NCI-H446 treated with DMSO at 0.1 percent for 48 hours (cell line): Measurements from ENCODE around the gene TIPARP.

Experiments
- DNase-seq: peaks from one replicate; lab custom pipeline; 2025; lab: John Stamatoyannopoulos, UW

Gene TIPARP, protein sequence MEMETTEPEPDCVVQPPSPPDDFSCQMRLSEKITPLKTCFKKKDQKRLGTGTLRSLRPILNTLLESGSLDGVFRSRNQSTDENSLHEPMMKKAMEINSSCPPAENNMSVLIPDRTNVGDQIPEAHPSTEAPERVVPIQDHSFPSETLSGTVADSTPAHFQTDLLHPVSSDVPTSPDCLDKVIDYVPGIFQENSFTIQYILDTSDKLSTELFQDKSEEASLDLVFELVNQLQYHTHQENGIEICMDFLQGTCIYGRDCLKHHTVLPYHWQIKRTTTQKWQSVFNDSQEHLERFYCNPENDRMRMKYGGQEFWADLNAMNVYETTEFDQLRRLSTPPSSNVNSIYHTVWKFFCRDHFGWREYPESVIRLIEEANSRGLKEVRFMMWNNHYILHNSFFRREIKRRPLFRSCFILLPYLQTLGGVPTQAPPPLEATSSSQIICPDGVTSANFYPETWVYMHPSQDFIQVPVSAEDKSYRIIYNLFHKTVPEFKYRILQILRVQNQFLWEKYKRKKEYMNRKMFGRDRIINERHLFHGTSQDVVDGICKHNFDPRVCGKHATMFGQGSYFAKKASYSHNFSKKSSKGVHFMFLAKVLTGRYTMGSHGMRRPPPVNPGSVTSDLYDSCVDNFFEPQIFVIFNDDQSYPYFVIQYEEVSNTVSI

DNA sequence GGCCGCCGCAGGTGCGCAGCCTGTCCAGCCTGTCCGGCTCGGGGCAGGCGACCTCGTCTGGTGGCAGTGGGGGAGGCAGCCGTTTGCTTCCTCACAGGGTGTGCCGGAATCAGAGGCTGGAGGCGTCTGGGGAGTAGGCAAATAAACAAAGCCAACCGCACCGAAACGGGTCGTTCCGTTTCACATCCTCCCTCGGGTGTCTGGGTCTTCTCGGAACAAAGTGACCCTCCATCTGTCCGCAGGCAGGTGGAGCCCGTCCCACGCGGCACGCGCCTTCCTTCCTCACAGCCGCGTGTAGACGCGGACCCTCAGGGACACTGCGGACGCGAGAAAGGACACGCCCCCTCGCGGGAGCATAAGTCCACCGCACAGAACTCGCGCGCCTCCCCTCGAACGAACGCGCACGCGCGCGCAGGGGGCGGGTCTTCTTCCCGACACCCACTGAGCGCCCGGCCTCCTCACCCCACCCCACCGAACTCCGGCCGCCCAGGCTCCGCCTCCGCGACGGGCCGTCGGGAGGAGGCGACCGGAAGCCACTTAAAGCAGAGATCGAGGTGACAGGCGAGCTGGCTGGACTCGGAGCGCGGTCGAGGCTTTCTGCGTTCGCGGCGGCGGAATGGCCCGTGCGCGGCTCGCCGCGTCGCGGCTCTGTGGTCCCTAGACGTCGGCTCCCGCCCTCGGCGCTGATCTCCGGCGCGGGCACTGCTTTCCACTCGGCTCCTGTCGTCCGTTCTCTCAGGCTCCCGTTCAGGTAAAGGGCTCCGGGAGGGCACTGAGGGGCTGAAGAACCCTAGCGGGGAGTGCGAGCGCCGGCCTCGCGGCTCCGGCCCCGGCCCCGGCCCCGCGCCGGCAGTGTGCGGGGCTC, at the start of gene TIPARP:
Gene TIPARP (plus strand): TSS at position 545 of the 865 bp plus-strand sequence. CDS start 3,108 bp downstream, outside the sequence.
- peak; percentile 92 for DNase-seq

DNA sequence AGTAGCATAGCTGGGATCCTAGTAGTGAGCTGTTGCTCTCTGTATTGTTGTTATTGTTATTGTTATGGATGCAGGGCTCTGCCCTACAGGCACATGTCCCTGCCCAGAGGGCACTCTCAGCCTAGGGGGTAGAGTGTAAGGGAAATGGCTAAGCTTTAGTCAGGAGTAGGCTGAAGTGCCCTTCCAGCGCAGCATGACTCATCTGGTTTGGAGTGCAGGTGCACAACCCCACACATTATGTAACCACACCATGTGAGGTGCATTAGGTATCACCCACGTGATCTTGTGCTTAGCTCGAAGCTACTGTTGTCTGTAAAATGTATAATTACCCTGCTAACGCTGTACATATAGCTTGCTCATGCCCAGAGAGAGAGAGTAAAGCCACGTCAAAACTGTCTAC, 48.3 kb upstream of the TIPARP start:
- DNase-seq: no peak

DNA sequence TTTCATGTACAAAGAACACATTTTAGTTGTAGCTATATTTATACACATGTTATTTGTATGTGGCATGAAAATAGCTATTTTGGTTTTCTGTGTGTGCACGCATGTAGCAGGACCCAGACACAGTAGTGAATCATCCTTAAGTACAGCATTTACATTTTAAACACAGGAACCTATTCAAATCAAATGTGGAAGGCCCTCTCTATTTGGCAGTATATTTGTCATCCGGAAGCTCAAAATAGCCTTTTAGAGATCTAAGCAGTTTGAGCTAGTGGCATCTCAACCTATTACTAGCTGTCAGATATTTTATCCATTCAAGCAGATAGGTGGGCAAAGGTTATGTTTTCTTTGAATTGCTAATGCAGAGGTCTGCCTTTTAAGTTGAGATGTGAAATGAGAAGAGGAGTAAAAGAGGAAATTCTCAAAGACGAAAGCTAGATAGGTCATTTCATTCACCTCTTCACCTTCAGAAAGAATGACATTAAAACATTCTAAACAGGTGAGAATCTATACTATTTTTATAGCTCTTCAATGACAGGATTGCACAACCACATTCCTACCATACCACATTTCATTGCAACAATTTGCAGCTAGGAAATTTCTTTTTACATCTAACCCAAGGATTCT, 46.3 kb upstream of the TIPARP start:
- DNase-seq: no peak

DNA sequence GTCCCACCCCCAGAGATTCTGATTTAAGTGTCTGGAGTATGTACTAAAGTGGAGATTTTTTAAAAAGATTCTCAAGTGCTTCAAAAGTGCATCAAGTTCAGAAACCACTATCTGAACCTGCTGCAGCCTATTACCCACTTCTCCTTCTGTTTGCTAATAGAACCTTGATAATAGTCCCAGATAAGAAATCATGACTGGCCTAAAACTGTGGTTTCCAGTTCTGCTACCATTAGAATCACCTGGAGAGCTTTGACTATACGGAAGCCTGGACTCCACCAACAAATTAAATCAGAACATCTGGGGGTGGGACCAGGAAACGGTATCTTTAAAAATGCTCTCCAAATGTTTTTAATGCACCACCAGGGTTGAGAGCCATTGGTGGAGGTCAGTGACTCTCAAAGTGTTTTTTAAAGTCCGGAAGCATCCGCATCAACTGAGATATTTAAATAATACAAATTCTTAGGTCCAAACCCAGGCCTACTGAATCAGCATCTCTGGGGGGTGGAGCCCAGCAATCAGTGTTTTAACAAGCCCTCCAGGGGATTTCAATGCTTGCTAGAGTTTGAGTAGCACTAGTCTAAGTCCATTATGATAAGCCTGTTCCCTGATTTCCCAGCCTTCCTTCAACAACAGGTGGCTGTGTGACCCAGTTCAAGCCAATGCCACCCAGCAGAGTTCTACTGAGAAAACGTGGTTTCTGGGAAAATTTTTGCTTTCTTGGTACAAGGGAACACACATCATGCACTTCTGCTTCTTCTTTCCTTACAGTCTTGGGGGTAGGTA, 45.4 kb upstream of the TIPARP start:
- no peak for DNase-seq

DNA sequence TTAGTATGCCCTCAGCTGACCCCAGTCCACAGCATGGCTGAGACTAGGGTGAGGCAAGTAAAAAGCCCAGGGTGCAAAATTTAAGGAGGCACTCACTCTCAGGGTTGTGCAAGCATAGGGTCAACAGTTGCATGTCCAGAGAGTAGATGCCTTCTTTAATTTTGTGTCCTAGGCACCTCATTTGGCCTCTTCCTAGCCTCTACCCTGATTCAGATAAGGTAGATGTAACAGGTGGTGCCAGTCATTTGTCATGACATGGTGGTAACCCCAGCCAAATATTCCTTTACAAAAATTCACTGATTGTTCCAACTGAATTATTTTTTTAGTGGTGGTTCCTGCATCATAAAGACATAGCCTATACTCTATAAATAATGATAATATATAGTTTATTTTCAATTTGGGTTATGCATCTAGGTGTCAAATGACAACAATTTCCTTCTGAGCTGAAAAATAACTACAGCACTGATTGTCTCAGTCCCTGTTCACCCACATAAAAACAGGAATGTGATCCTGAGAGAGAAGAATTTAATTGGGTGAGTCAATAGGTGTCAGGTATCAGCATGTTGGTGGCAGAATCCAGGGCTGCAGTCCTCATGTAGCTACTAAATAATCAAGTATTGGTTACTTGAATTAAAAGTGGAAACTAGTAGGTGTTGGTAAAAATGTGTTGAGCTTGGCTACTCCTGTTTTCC, 44.2 kb upstream of the TIPARP start:
- DNase-seq: no peak

DNA sequence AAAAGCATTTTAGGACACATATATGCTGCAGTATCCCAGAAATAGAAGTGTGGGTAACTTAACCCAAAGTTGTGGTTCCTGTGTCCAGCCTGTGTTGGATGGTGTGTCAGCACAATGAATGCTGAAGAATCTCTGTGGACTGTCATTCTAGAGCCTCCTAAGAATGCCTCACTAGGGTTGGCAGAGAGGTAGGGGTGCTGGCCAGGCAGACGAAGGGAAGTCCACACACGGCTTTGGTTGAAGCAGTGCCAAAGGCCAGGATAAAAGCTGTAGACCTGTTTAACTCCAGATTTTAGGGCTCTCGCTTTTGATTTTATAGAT, 43.7 kb upstream of the TIPARP start:
- DNase-seq: no peak

DNA sequence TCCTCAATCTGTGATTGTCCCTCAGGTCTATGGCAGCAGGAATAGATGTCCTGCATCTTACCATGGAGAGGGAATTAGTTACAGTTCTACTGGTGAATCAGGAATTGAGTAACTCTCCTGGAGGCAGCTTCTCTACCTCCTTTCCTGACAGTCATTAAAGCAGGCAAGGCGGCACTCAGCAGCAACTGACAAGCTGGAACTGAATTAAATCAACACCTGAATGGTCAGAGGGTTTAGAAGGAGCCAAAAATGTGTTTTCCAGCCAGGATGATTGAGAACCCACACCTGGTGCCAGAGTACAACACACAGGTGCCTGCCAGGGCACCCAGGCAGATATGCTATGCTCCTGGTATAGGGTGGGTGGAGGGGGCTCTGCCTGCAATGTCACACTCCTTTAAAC, 43.1 kb upstream of the TIPARP start:
- no peak for DNase-seq

DNA sequence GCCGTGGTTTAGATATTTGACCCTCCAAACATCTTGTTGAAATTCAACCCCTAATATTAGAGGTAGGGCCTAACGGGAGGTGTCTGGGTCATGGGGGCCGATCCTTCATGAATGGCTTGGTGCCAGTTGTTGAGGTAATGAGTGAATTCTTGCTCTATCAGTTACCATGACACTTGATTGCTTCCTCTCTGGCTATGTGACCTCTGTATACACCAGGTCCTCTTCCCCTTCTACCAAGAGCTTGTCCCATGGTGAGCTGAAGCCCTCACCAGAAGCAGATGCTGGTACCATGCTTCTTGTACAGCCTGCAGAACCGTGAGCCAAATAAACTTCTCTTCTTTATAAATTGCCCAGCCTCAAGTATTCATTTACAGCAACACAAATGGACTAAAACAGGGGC, 41.8 kb upstream of the TIPARP start:
- no peak for DNase-seq

DNA sequence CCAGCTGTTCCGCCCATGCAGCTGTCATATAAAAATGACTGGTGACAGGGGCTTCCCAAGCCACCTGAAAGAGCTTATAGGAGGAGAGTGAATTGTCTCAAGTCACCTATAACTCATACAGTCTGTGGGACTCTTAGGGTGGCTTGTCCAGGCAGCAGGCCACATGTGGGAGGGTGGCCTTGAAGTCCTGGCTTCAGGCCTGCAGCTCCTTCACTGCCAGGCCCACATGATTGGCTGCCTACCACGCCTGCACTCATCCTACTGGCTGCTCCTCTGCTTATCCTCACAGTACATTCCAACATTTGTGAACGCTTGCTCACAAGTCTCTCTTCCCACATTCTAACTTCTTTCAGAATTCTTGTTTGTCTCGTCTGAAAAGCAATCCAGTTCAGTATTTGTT, 41.1 kb upstream of the TIPARP start:
- DNase-seq: no peak

DNA sequence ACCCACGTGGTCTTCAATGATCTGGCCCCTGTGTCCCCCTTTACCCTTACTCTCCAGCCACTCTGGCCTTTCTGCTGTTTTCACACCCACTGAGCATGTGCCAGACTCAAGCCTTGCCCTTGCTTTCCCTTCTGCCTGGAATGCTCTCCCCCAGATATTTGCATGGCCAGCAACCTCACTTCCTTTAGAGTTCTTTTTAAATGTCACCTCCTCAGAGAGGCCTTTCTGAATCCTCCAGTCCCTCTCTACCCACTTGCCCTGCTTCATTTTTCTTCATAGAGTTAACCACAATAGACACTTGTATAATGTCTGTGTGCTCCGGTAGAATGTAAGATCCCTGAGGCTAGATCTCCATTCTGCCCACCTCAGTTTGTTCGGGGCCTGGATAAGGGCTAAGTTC, 39.4 kb upstream of the TIPARP start:
- no peak for DNase-seq

DNA sequence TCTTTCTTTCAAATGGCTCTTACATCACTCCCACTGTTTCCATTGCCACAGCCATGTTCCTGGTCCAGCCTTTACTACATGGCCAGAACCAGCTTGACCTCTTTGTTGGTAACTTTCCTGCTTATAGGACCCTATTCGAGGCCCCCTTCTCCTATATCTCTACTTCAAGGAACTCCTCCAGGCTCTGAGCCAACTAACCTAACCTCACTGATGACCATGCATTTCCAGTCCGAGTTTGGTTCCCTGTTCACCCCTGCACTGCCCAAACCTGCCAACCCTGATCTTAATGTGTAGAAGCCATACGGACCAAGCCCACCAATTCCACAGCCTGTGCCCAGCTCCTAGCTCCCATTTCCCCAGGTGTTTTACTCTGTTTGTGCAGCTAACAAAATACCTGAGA, 38.4 kb upstream of the TIPARP start:
- DNase-seq: no peak

DNA sequence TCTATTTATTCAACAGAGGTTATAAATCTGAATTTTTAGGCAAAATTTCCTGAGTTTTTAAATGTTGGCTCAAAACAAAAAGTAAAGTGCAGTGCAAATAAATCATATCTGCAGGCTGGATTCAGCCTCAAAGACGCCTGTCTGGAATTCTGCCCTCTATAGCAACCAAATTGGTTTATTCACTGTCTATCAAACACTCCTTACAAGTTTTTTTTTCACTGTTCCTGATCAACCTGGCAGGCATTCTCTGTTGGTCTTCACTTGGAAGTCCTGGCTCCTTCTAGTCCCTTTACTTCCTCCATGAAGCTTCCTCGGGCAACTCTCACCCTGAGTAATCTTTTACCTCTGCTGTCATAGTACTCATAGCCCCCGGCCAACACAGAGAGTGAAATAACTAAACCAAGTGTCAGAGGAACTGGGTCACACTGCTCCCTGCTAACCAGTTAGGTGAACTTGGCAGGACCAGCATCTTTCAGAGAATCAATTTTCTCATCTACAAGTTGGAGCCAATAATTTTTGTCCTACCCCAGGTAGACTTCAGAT, 36.8 kb upstream of the TIPARP start:
- DNase-seq: no peak

DNA sequence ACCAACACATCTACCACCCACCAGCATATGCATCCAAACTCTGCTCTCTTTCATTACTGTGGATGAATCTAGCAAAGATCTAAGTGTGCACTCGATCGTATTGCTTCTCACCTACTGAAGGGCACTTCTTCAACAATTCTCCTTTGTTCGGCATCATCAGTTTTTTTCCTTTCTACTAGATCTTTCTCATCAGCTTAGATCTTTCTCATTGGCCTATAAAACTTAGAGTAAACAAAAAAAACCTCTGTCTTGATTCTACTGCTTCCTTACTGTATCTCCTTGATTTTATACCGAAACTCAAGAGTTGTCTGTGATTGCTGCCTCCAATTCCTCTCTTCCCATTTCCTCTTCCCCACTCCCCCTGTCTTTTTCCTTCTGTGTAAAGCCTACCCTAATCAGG, 36.1 kb upstream of the TIPARP start:
- DNase-seq: no peak

DNA sequence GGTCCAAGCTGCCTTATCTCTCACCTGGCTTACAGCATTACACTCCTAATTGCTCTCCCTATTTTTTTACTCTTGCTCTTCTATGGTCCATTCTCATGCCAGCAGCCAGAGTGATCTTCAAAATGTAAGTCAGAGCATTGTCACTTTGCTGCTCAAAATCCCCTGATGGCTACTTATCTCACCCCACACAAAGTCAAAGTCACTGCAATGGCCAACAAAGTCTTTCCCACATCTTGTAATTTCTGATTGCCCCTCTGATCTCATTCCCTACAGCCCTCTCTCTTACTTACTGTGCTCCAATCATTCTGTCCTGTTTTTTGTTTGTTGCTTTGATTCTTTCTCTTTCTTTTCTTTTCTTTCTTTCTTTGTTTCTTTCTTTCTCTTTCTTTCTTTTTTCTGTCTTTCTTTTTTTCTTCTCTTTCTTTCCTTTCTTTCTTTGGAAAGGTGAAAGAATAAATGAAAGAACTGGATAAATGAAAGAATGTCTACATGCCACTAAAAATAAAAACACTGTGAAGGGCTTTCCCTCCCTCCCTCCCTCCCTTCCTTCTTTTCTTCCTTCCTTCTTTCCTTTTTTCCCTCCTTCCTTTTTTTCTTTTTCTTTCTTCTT, 34.9 kb upstream of the TIPARP start:
- DNase-seq: no peak

DNA sequence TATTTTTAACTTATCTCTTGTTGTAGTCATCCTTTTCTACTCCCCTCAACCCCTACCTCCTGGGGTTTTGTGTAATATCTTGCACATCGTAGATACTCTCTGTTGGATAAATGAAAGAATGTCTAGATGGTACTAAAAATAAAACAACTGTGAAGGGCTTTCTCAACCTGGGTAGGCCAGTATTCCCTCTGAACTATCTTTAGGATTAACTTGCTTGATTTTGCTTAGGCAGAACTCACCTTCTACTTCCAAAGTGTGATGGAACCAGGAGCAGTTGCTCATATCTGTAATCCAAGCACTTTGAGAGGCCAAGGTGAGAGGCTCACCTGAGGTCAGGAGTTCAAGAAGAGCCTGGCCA, 32.8 kb upstream of the TIPARP start:
- DNase-seq: no peak

DNA sequence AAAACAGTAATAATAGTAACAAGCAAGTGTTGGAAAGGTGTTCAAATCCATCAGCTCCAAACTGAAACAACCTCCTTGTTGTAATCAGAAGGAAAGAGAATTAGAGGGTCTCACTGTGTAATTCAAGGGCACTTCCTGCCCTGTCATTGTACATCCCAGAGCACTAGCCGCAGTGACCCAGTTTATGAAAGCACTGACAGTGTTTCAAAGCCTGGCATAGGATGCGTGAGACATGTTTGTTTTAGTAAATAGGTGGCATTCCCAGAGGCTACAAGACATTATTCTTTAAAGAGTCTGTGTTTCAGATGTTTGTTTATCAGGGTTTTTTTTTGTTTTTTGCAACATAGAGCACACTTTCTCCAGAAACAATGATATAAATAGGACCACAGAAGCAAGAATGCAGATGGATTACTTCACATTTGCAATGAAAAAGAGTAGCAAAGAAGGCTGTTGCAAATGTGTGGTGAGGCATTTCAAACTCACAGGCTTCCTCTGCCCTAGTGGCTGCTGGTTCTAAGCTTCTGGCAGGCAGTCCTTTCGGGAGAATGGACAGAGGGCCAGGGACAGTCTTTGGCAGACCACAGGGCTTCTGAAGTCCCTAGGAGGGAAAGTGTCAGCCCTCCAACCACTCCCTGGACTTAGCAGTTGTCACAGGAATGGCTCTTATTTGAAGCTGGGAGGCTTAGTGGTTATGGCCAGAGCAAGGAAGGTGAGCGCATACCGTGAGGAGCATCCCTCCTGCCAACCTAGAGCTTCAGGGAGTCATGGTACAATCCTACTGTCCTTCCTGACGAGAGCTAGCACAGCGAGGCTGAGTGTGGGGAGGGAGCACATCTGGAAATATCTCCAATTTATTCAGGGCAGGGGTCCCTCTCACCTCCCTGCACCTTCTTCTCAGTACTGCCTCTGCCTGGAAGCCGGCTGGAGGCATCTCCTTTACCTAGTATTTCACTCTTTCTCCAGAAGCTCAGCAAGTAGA, 31.4 kb upstream of the TIPARP start:
- no peak for DNase-seq

DNA sequence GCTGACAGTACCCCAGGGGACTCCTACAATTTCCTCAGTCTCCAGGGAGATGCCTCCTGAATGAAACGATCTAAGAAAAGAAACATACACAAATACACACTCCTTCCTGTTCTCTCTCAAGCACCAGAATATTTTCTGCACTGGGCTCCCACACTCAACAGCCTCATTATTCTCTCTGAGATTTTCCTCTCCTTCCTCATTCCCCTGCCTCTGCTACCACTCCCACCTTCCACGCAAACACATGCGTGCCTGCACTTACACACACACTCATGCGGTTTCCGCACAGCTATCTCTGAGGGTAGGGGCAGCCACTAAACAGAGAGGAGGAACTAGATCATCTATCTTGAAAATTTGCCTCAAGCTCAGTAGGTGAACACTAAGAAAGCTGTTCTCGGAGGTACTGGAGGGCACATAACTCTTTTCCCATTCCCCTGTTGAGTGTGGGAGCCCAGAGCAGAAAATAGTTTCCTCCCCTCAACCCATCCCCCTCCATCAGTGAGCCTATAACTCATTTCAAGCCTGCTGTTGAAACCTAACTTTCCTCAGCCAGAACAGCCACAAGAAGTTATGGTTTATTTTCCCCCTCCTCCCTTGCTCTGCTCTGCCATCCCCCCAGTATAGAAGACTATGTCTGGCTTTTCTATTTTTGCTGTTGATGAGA, 30.5 kb upstream of the TIPARP start:
- no peak for DNase-seq

DNA sequence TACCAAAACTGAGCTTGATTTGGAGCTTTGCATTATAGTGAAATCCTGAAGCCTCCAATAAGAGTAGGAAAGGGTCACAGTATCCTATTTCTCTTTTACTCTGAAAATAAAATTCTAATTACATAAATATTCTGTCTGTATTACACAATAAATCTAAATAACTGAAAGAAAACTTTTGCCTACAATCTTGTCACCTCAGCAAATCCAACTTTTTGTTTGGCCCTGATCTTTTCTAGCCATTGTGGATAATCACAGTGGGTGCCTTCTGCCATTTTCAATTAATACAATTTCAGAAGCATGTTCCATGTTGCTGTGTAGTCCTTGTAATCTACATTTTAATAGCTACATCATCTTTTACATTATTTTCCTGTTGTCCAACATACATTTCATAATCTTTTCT, 29.4 kb upstream of the TIPARP start:
- DNase-seq: no peak

DNA sequence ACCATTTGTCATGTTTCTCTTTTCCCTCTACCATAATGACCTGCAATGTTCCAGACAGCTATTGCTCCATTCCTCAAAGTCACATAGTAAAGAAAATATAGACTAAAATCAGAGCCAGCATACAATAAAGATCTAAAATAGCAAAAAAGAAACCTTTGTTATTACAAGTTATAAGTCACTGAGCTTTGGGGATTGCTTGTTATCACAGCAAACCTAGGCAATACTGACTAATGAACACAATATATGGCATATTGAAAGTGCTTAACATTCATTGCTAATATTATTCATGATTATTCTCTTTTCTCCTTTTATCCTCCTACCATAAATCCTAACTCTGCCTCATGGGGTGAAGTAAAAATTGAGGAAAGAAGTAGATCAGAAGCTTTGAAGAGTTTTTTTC, 27.4 kb upstream of the TIPARP start:
- DNase-seq: no peak
